Karpas-422 (cell line): Measurements from ENCODE around the gene KRT72. TPM values are rescaled to one million over a fixed set of nuclear protein-coding genes. Genes with fewer than 3 reads are reported as not detected.

Source experiments
- DNase-seq: peaks from one replicate; pipeline ENCODE4 v3.0.0-alpha.2; 2015
- H2AFZ ChIP-seq: fragments of 200-600 bp; sonication (generic); 2 replicates; pipeline ENCODE4 v1.6.1; 2014; ENCODE audit warnings: antibody characterized with exemption, low read length, mixed read lengths
- H3K27ac ChIP-seq: fragments of 200-600 bp; sonication (generic); 2 replicates; pipeline ENCODE4 v1.5.1; 2014; ENCODE audit warnings: mild to moderate bottlenecking, low read length, moderate library complexity
- H3K27me3 ChIP-seq: fragments of 200-600 bp; sonication (generic); 2 replicates; pipeline ENCODE4 v1.6.1; 2014; ENCODE audit warnings: low read length, mixed read lengths
- H3K36me3 ChIP-seq: fragments of 200-600 bp; sonication (generic); 2 replicates; pipeline ENCODE4 v1.6.1; 2014; ENCODE audit warnings: low read length, mixed read lengths; ENCODE audit not compliant: insufficient read depth
- H3K4me1 ChIP-seq: fragments of 200-600 bp; sonication (generic); 2 replicates; pipeline ENCODE4 v1.6.1; 2014; ENCODE audit warnings: mild to moderate bottlenecking, low read length, mixed read lengths
- H3K4me2 ChIP-seq: fragments of 200-600 bp; sonication (generic); 2 replicates; pipeline ENCODE4 v1.6.1; 2014; ENCODE audit warnings: low read length, low read depth, mild to moderate bottlenecking; ENCODE audit not compliant: poor library complexity, severe bottlenecking
- H3K4me3 ChIP-seq: fragments of 200-600 bp; sonication (generic); 2 replicates; pipeline ENCODE4 v1.5.1; 2014; ENCODE audit warnings: mild to moderate bottlenecking, antibody characterized with exemption, low read length, mixed read lengths
- H3K79me2 ChIP-seq: fragments of 200-600 bp; sonication (generic); 2 replicates; pipeline ENCODE4 v1.6.1; 2014; ENCODE audit warnings: mild to moderate bottlenecking, low read length, mixed read lengths
- H3K9ac ChIP-seq: fragments of 200-600 bp; sonication (generic); 2 replicates; pipeline ENCODE4 v1.6.0; 2014; ENCODE audit warnings: low read length
- H3K9me2 ChIP-seq: fragments of 200-600 bp; sonication (generic), shearing (Covaris generic); replicated peaks from 2 replicates; pipeline ENCODE4 v1.6.0; 2014; ENCODE audit warnings: mild to moderate bottlenecking, low read length, moderate library complexity; ENCODE audit not compliant: insufficient read depth
- H3K9me3 ChIP-seq: fragments of 300-700, 200-600 bp; sonication (generic); 2 replicates; pipeline ENCODE4 v1.6.1; 2014; ENCODE audit warnings: low read length, mixed read lengths
- H4K20me1 ChIP-seq: fragments of 200-600 bp; sonication (generic); 2 replicates; pipeline ENCODE4 v1.6.1; 2014; ENCODE audit warnings: mild to moderate bottlenecking, antibody characterized with exemption, low read length, low read depth; ENCODE audit not compliant: insufficient read depth
- total RNA-seq: library from RNA; depleted of rRNA; stranded (reverse); fragments of >200 nt; shearing (Covaris generic); gene quantifications from 2 replicates; pipeline ENCODE4 v1.2.3, GENCODE V29; 2014; ENCODE audit warnings: low replicate concordance

The KRT72 gene
- total RNA-seq, 1 experiment from 2014 or later: not detected

DNA sequence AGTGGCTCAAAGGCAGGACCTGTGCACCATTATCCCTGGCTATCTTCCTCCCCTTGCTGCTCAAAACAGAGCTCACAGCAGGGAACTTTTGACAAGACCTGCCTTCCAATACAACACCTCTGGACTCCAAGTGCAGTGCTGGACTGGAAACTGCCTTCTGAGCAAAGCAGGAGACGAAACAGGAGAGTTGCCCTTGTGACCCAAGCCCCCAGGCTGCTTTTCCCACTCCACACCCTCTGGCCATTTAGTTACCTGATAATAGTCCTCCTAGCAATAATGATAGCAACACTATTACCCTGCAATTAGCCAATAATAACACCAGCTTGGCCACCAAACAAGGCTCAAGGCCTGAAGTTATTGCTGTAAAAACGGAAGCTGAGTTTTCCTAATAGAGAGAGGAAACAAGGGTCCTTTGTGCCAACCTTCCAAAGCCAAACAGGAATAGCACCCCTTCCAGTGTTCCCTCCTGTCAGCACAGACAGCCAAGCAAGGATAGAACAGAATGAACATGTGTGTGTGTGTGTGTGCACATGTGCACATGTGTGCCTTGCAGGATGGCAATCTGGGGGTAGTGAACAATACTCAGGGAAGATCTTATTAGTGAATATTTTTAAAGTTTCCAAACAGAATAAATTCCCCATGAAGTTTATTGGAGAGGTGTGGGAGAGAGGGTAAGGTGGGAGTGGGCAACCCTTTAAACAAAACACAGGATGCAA is 26.3 kb upstream of the KRT72 start:
- H3K79me2 ChIP-seq: no peaks in the 10 kb centered on the region
- no peak overlapping the region for H3K9ac ChIP-seq
- no peaks in the 10 kb centered on the region; the same call in 1 of the 2 replicates for H4K20me1 ChIP-seq
- no peak overlapping the region for H3K4me2 ChIP-seq
- H3K36me3 ChIP-seq: no peaks in the 10 kb centered on the region
- H3K4me3 ChIP-seq: no peak overlapping the region
- H3K4me1 ChIP-seq: no peaks in the 10 kb centered on the region
- no peaks in the 10 kb centered on the region for H3K9me3 ChIP-seq
- no peak for DNase-seq
- 0 out of 2 replicates have a peak, but pooled peaks cover 4% of the 10 kb centered on the region for H3K27me3 ChIP-seq
- no peak overlapping the region for H3K27ac ChIP-seq
- no peaks in the 10 kb centered on the region for H3K9me2 ChIP-seq
- H2AFZ ChIP-seq: no peak overlapping the region

DNA sequence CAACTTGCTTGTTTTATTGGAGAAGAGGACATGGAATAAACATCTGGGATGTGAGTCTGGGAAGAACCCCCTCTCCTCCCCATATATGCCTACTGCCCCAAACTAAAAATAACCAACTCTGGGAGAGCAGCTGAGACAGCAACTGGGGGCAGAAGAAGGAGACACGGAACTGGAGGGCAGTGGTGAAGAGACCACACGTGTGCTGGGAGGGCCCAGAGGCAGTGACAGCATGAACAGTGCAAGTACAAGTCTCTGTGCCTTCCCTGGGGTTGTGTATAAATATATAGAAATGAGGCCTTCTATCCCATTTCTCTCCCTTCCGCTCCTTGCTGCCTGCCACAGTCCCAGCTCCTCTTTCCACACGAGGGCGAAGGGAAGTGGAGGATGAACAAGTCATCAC is 21.1 kb upstream of the KRT72 start:
- Histone ChIP-seq H3K79me2 (no peaks in the 10 kb centered on the region), H3K27ac (no peak overlapping the region), H3K4me1 (no peaks in the 10 kb centered on the region), H3K9me3 (no peaks in the 10 kb centered on the region), H3K9ac (no peak overlapping the region), H3K36me3 (no peaks in the 10 kb centered on the region), H3K4me3 (no peak overlapping the region), H2AFZ (no peak overlapping the region), H3K27me3 (0 out of 2 replicates have a peak, but pooled peaks cover 4% of the 10 kb centered on the region), H3K4me2 (no peak overlapping the region), H3K9me2 (no peaks in the 10 kb centered on the region), H4K20me1 (no peaks in the 10 kb centered on the region)
- no peak for DNase-seq

DNA sequence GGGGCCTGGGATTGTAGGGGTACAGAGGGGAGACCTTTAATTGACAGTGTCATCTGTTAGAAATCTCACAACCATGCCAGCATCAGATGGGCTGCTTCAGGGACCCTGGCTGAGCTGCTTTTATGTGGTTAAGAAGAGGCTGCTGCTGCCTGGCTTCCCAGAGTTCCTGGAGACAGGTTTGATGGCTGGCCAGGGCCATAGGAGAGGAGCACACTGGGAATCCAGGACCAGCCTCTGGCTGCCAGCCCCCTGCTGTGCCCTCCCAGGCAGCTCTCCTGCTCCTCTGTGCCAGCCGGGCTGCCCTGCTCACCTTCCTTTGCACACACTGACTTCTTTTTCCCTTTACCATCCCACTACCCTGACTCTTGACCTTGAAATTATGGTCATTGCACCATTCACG is 17.6 kb upstream of the KRT72 start:
- H3K27me3 ChIP-seq: 0 out of 2 replicates have a peak, but pooled peaks cover 4% of the 10 kb centered on the region
- no peaks in the 10 kb centered on the region for H3K4me1 ChIP-seq
- H3K27ac ChIP-seq: no peak overlapping the region
- H3K9me2 ChIP-seq: no peaks in the 10 kb centered on the region
- H2AFZ ChIP-seq: no peak overlapping the region
- H3K4me3 ChIP-seq: no peak overlapping the region
- no peak overlapping the region for H3K9ac ChIP-seq
- no peak for DNase-seq
- no peaks in the 10 kb centered on the region for H4K20me1 ChIP-seq
- no peaks in the 10 kb centered on the region for H3K36me3 ChIP-seq
- no peak overlapping the region for H3K4me2 ChIP-seq
- no peaks in the 10 kb centered on the region for H3K79me2 ChIP-seq
- H3K9me3 ChIP-seq: no peaks in the 10 kb centered on the region

DNA sequence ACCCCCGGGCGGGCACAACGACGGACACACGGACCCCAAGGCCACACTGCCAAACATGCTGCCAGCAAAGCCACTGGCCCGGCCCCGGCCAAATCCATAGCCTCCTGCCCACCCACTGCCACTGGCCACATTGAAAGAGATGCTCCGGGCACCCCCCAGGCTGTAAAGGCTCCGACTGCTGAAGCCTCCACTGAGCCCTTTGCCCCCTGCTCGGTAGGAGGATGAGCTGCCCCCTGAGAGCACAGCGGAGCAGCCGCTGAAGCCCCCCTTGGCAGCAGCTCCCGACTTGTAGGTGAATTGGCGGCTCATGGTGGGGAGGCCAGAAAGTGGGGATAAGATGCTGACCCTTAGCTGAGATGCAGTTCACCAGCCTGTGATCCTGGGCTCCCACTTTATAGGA is 17.0 kb upstream of the KRT72 start, which contains the start of gene KRT73:
Gene KRT73, minus strand, starts transcription at position 344 of the 400 bp plus-strand sequence. Its CDS starts 35 bp downstream, at position 309.
- Histone ChIP-seq H3K4me2 (no peak within 1 kb of the TSS), H3K4me3 (no peak within 1 kb of the TSS), H3K9me3 (no peaks in the 10 kb centered on the region), H3K9me2 (no peaks in the 10 kb centered on the region), H3K4me1 (no peaks in the 10 kb centered on the region), H2AFZ (no peak within 1 kb of the TSS), H3K9ac (no peak within 1 kb of the TSS), H4K20me1 (no peaks in the 10 kb centered on the region), H3K27me3 (0 out of 2 replicates have a peak, but pooled peaks cover 4% of the 10 kb centered on the region), H3K36me3 (no peaks in the 10 kb centered on the region), H3K27ac (no peak within 1 kb of the TSS), H3K79me2 (no peaks in the 10 kb centered on the region)
- DNase-seq: no peak

DNA sequence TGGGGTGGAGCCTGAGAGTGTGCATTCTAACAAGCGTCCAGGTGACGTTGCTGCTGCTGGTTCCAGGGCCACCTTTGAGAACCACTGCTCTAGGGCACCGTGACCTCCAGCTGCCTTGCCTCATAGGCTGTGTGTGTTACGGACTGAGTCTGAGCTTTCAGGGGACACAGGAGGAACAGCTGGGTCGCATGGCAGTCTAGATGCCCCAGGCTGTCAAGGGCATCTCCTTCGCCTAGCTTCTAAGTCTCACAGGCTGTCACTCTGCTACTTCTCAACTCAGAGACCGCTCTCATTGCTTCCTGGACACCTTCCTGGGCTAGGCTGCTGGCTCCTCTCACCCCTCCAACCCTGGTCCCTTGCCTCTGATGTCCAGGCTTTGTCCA is 16.1 kb upstream of the KRT72 start:
- no peaks in the 10 kb centered on the region for H3K9me3 ChIP-seq
- no peak overlapping the region for H3K4me2 ChIP-seq
- no peak for DNase-seq
- no peaks in the 10 kb centered on the region for H3K27me3 ChIP-seq
- no peak overlapping the region for H2AFZ ChIP-seq
- H3K9ac ChIP-seq: no peak overlapping the region
- H3K79me2 ChIP-seq: no peaks in the 10 kb centered on the region
- no peaks in the 10 kb centered on the region for H3K4me1 ChIP-seq
- H3K27ac ChIP-seq: no peak overlapping the region
- no peaks in the 10 kb centered on the region for H3K36me3 ChIP-seq
- H3K9me2 ChIP-seq: no peaks in the 10 kb centered on the region
- no peaks in the 10 kb centered on the region for H4K20me1 ChIP-seq
- no peak overlapping the region for H3K4me3 ChIP-seq

DNA sequence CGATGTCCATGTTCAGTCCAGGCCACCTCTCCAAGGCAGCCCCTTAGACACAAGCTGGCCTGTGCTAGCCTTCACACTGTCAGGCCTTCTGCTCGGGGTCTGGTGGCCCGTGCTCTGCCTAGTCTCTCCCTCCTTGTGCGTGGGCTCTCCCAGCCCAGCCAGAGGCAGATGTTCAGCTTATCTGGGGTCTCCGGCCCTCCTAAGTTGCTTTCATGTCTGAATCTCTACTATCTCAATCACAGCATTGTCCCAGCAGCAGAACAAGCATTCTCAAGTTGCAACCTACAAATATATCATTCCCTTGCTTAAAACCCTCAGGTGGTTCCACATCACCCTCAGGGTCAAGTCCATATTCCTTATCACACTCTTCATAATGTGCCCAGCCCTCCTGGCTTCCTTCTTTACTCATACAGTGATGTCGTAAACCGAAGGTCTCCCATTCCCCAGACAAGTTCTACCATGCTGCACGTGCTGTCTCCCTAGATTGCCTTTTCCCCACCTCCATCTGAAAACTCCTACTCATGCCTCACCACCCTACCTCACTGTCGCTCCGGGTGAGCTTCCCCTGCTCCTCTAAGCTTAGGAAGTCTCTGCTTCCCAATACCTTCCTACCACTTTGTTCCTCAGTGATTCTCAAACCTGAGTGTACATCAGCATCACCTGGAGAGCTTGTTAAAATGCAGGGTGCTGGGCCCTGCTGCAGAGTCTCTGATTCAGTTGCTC is 15.6 kb upstream of the KRT72 start:
- Histone ChIP-seq H4K20me1 (no peaks in the 10 kb centered on the region), H3K9me2 (no peaks in the 10 kb centered on the region), H3K27me3 (no peaks in the 10 kb centered on the region), H3K4me1 (no peaks in the 10 kb centered on the region), H3K9ac (no peak overlapping the region), H3K36me3 (no peaks in the 10 kb centered on the region), H3K27ac (no peak overlapping the region), H3K4me2 (no peak overlapping the region), H3K79me2 (no peaks in the 10 kb centered on the region), H3K4me3 (no peak overlapping the region), H2AFZ (no peak overlapping the region), H3K9me3 (no peaks in the 10 kb centered on the region)
- no peak for DNase-seq

DNA sequence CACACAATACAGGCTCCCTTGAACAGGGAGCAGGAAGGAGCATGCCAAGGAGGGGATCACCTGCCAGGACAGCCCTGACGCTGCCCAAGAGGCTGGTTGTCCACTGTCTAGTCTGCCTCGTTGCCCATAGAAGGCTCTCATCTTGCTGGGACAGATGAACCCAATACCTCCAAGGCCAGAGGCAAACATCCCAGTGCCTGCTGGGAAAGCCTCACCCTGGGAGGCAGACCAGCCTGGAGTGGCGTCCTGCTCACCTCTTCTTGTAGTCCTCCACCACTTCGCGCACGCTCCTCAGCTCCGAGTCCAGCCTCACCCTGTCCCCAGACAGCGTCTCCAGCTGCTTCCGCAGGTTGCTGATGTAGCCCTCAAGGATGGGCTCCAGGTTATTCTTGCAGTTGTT is 14.6 kb upstream of the KRT72 start:
- Histone ChIP-seq H2AFZ (no peak overlapping the region), H4K20me1 (no peaks in the 10 kb centered on the region), H3K9me3 (no peaks in the 10 kb centered on the region), H3K36me3 (no peaks in the 10 kb centered on the region), H3K27me3 (no peaks in the 10 kb centered on the region), H3K27ac (no peak overlapping the region), H3K4me3 (no peak overlapping the region), H3K9me2 (no peaks in the 10 kb centered on the region), H3K4me1 (no peaks in the 10 kb centered on the region), H3K4me2 (no peak overlapping the region), H3K79me2 (no peaks in the 10 kb centered on the region), H3K9ac (no peak overlapping the region)
- no peak for DNase-seq

DNA sequence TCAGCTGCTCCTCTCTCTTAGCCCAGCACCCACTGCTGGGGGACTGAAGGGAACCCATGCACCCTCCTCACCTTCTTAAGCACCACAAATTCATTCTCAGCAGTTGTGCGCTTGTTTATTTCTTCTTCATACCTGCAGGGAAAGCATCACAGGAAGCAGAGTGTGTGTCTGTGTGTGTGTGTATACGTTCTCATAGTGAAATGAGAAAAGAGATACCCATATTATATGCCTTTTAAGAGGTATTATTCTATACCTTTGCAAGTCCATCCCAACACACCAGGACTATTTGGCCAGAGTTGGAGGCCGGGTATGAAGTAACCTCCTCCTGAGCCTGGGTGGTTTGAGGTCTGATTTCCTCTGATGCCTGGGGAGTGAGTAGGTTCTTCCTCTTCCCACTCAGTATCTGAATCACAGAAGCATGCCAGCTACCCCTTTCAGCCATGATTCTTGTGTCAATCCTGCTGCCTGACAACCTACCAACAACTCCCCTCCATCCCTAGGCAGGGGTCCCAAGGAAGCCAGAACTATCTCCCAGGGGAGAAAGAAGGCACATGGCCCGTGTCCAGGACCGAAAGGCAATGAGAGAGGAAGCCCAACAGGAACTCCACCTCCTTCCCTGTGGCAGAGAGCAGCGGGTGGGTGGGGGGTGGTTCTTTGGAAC is 14.1 kb upstream of the KRT72 start:
- Histone ChIP-seq H3K36me3 (no peaks in the 10 kb centered on the region), H3K4me2 (no peak overlapping the region), H4K20me1 (no peaks in the 10 kb centered on the region), H3K27ac (no peak overlapping the region), H3K4me1 (no peaks in the 10 kb centered on the region), H2AFZ (no peak overlapping the region), H3K27me3 (no peaks in the 10 kb centered on the region), H3K9ac (no peak overlapping the region), H3K9me2 (no peaks in the 10 kb centered on the region), H3K9me3 (no peaks in the 10 kb centered on the region), H3K4me3 (no peak overlapping the region), H3K79me2 (no peaks in the 10 kb centered on the region)
- no peak for DNase-seq
